CD4-positive, alpha-beta T cell treated with Interferon gamma for 1 hour (primary cell): ENCODE results near the gene COL15A1.
"Not testable (repeated sequence)": the region's sequence is repeated elsewhere in the genome, so short reads cannot be mapped to it uniquely, and the experiment has no call there.

Experiments
- DNase-seq: peaks from one replicate; pipeline ENCODE4 v3.0.0-alpha.2; 2020

The COL15A1 gene

GRCh38 chr9:98943682-98944056 is at the start of gene COL15A1:
TSS of gene COL15A1 (plus strand) at chr9:98943907. CDS start at chr9:98944062, 155 bp downstream.
- DNase-seq: no peak

GRCh38 chr9:98894171-98894570 is 49.5 kb upstream of the COL15A1 start:
- no peak for DNase-seq

- DNase-seq: no peak
Measured at GRCh38 chr9:98894761-98895160, 48.9 kb upstream of the COL15A1 start.

- DNase-seq: no peak
Measured at GRCh38 chr9:98896632-98897031, 47.1 kb upstream of the COL15A1 start.

- DNase-seq: no peak
Measured at GRCh38 chr9:98897745-98898144, 46.0 kb upstream of the COL15A1 start.

GRCh38 chr9:98899408-98900056 is 44.2 kb upstream of the COL15A1 start:
- DNase-seq: no peak

GRCh38 chr9:98900244-98900643 is 43.5 kb upstream of the COL15A1 start:
- no peak for DNase-seq

GRCh38 chr9:98900725-98901124 is 43.0 kb upstream of the COL15A1 start:
- DNase-seq: no peak

- not testable (repeated sequence) for DNase-seq
Measured at GRCh38 chr9:98901843-98902242, 41.9 kb upstream of the COL15A1 start.

GRCh38 chr9:98902516-98902915 is 41.2 kb upstream of the COL15A1 start:
- DNase-seq: no peak

GRCh38 chr9:98902925-98903324 is 40.8 kb upstream of the COL15A1 start:
- no peak for DNase-seq

- no peak for DNase-seq
Measured at GRCh38 chr9:98903961-98904411, 39.7 kb upstream of the COL15A1 start.

GRCh38 chr9:98905015-98905414 is 38.7 kb upstream of the COL15A1 start:
- DNase-seq: no peak

- DNase-seq: no peak
Measured at GRCh38 chr9:98906273-98907040, 37.2 kb upstream of the COL15A1 start.

- no peak for DNase-seq
Measured at GRCh38 chr9:98907055-98907454, 36.7 kb upstream of the COL15A1 start.

- no peak for DNase-seq
Measured at GRCh38 chr9:98908897-98909634, 34.6 kb upstream of the COL15A1 start.

GRCh38 chr9:98909935-98910334 is 33.8 kb upstream of the COL15A1 start:
- DNase-seq: no peak

GRCh38 chr9:98911042-98911441 is 32.7 kb upstream of the COL15A1 start:
- no peak for DNase-seq

GRCh38 chr9:98911738-98912137 is 32.0 kb upstream of the COL15A1 start:
- not testable (repeated sequence) for DNase-seq

- DNase-seq: no peak
Measured at GRCh38 chr9:98912450-98912849, 31.3 kb upstream of the COL15A1 start.

- no peak for DNase-seq
Measured at GRCh38 chr9:98913044-98913443, 30.7 kb upstream of the COL15A1 start.

GRCh38 chr9:98913705-98914104 is 30.0 kb upstream of the COL15A1 start:
- no peak for DNase-seq

GRCh38 chr9:98915599-98915998 is 28.1 kb upstream of the COL15A1 start:
- DNase-seq: no peak

GRCh38 chr9:98916660-98917059 is 27.0 kb upstream of the COL15A1 start:
- no peak for DNase-seq
